ENCODE data around the gene LRRC8B. TPM values are rescaled to one million over a fixed set of nuclear protein-coding genes. Genes with fewer than 3 reads are reported as not detected.
"Not testable (repeated sequence)": the region's sequence is repeated elsewhere in the genome, so short reads cannot be mapped to it uniquely, and the experiment has no call there.

The LRRC8B gene
- total and polyA plus RNA-seq, 2 of the 13 experiments (the other 11 are each of a cell fraction or from before 2014, with no cell fraction given) = 4.9 to 7.6 TPM

- peak; percentile 87 for TF ChIP-seq ZGPAT (CRISPR knock-in tag; IDR thresholded peaks at IDR 0.05)
- 0 out of 2 replicates have a peak, but pooled peaks have one; percentile 49 for TF ChIP-seq ZSCAN29 (CRISPR knock-in tag; conservative IDR thresholded peaks at IDR 0.05)
- 0 out of 2 replicates have a peak, but pooled peaks have one; percentile 50 for TF ChIP-seq ERF (CRISPR knock-in tag; IDR thresholded peaks at IDR 0.05)
- TF ChIP-seq NCOR1 (IDR thresholded peaks at IDR 0.05; ENCODE audit: borderline replicate concordance, low read length) = 0 out of 2 replicates have a peak, but pooled peaks have one; percentile 22
- peak; percentile 95 for TF ChIP-seq HOMEZ (CRISPR knock-in tag; IDR thresholded peaks at IDR 0.05; ENCODE audit: low read depth)
- 0 out of 2 replicates have a peak, but pooled peaks have one; percentile 19 for TF ChIP-seq ZHX2 (IDR thresholded peaks at IDR 0.05; ENCODE audit: low read depth)
- not testable (repeated sequence) for TF ChIP-seq ZHX2 (CRISPR knock-in tag; IDR thresholded peaks at IDR 0.05; ENCODE audit: borderline replicate concordance)
- peak; percentile 91 for TF ChIP-seq AHDC1 (CRISPR knock-in tag; IDR thresholded peaks at IDR 0.05; ENCODE audit: borderline replicate concordance)
- peak; percentile 56; the same call in 1 of the 2 replicates for TF ChIP-seq MEIS2 (CRISPR knock-in tag; IDR thresholded peaks at IDR 0.05)
- TF ChIP-seq ZBTB43 (CRISPR knock-in tag; conservative IDR thresholded peaks at IDR 0.05) = 0 out of 2 replicates have a peak, but pooled peaks have one; percentile 37
- TF ChIP-seq FOXA3 (CRISPR knock-in tag; IDR thresholded peaks at IDR 0.05) = peak; percentile 87
Observed at GRCh38 chr1:89592861-89593302, 68.3 kb downstream of the LRRC8B start (continued).
